GM21529 (cell line): ENCODE results near the gene CHD9NB.

ENCODE experiments used
- ATAC-seq: cut with Tn5 transposase; IDR thresholded peaks from one replicate; pipeline ENCODE4 v1.9.1; 2021; ENCODE audit not compliant: unreplicated experiment

CHD9NB gene

DNA sequence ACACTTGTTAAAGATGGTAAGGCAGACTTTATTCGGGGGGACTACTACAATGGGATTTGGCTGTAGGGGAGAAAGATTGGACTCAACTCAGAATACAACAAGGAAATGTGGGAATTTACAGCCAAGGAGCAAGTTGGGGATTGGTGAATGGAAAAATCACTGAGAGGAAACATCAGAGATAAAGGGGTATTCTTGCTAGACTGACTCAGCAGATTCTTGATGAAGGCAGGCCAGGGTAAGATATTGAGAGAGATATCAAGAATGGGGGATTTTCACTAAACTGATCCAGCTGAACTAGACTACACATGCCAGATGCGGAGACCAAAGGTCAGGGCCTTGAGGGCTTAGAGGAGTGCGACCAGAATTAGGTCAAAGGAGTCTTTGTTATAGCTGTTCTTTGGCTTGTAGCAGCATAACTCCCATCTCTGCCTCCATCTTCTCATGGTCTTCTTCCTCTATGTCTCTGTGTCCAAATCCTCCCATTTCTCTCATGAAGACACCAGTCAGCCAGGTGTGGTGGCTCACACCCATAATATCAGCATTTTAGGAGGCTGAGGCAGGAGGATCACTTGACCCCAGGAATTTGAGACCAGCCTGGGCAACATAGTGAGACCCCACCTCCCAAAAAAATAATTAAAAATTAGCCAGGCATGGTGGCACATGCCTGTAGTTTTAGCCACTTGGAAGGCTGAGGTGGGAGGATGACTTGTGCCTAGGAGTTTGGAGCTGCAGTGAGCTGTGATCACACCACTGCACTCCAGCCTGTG is 17.3 kb downstream of the CHD9NB start:
- ATAC-seq = no peak

DNA sequence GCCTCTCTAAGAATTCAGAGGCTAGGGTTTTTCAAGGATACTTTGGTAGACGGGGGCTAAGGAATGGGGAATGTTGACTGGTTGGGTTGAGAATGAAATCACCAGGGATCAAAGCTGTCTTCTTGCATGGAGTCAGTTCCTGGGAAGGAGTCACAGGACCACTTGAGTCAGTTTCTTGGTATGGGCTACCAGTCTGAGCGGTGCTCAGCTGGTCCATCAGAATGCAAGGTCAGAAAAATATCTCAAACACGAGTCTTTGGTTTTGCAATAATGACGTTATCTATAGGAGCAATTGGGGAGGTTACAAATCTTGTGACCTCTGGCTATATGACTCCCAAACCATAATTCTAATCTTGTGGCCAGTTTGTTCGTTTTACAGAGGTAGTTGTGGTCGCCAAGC is 18.4 kb downstream of the CHD9NB start:
- no peak for ATAC-seq

GRCh38 chr16:53031323-53031942 is 21.3 kb downstream of the CHD9NB start:
- no peak for ATAC-seq

GRCh38 chr16:53029971-53030370 is 22.7 kb downstream of the CHD9NB start:
- ATAC-seq = no peak

DNA sequence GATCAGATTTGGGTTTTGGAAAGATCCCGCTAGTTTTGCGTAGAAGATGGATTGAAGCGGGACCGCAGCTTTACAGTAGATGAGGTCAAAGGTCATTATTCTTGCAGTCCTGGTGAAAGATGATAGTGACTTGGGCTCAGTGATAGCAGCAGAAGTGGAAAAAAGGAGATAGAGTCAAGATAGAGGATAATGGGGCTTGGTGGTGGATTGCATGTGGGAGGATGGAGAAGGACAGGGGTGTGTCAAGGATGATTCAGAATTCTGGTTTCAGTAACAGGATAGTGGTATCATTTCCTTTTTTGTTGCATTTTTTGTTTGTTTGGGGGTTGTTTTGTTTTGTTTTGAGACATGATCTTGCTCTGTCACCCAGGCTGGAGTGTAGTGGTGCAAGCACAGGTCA is 28.7 kb downstream of the CHD9NB start:
- no peak for ATAC-seq

GRCh38 chr16:53022374-53022773 is 30.3 kb downstream of the CHD9NB start:
- no peak for ATAC-seq

GRCh38 chr16:53018834-53019416 is 33.8 kb downstream of the CHD9NB start:
- no peak for ATAC-seq

DNA sequence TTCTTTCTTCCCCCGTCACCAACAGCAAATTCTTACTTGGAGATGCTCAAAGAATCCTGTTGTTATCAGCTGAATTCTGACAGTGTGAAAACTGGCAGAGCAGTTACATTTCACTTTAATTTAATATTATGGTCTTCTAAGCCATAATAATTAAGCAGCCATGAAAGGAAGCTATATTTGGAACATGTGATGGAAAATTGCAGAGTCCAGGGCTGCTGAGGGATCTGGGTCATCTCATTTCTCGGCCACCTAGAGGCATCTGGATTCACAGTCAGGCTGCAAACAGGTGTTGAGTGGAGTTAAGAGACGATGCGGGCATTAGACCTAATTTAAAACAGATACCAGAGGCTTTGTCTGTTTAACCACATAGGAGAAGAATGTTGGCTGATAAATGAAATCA is 38.4 kb downstream of the CHD9NB start:
- ATAC-seq = no peak

DNA sequence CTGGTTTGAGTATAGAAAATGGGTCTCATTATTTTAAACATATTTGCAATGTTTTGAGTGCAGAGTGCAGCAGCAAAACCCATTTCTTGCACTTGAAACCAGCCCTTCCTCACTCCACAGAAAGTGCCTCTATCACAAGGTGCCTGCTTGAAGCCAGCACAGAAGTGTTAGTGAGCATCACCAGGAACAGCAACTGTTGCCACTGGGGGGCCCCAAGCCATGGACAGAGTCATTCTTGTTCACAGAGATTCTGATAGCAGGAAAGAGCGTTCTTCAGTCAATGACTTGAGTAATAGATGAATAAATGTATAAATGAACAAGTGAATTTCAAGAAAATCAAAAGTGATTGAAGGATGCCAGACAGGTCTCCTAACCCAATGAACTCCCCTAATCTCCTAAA is 45.6 kb downstream of the CHD9NB start:
- no peak for ATAC-seq

DNA sequence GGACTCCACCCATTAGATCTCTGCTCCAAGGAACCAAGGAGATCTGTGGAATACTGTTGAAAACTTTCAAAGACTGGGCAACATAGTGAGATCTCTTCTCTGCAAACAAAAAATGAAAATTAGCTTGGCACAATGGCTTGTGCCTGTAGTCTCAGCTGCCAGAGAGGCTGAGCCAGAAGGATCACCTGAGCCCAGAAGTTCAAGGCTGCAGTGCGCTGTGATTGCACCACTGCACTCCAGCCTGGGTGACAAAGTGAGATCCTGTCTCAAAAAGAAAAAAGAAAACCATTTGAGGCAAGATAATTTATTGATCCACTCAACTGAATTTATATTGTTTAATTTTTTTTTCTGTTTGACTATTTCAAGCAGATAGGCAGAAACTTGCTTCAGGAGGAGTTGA is 54.8 kb downstream of the CHD9NB start:
- ATAC-seq = no peak

- no peak for ATAC-seq
Measured at GRCh38 chr16:52994942-52995341, 57.8 kb downstream of the CHD9NB start.

DNA sequence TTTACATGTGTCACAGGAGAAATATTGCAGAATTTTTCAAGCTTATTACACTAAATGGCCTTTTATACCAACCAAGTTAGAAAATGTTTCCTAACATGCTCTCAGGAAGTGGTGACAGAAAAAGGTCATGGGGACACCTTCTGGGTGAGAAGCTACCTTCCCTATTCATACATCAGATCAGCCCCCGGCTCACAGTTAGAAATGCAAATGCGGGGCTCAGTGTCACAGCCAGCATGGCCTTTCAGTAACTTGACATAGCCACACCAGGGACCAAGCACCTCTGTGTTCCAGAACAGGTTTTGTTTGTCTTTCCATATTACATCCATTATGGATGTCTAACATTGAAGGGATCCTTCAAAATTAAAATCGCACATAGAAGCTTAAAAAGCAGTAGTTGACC is 59.5 kb downstream of the CHD9NB start:
- no peak for ATAC-seq

- ATAC-seq = no peak
Measured at GRCh38 chr16:52991572-52991971, 61.1 kb downstream of the CHD9NB start.
